Measurements from ENCODE around the gene TRPC5OS.

GRCh38 chrX:111928456-111928855 lies 52.5 kb downstream of the TRPC5OS start:
- TF ChIP-seq CTCF (IDR thresholded peaks at IDR 0.05; ENCODE audit: control extremely low read depth in 1 of 3, insufficient read depth in 1 of 3, low read depth in 1 of 3, low read length in 3 of 3) (no peak), USF2 (IDR thresholded peaks at IDR 0.05; ENCODE audit: low read length) (no peak), EP300 (IDR thresholded peaks at IDR 0.05; ENCODE audit: borderline replicate concordance in 1 of 2, low read depth in 2 of 2, low read length in 2 of 2) (no peak), ATF2 (IDR thresholded peaks at IDR 0.05; ENCODE audit: low read length) (no peak)
